Measurements from ENCODE around the gene AARS2.

- TF ChIP-seq POLR2A (IDR thresholded peaks at IDR 0.05; ENCODE audit: low read depth, low read length) = no peak
- no peak for TF ChIP-seq SMC3 (IDR thresholded peaks at IDR 0.05; ENCODE audit: low read depth, low read length)
- TF ChIP-seq CTCF (conservative IDR thresholded peaks at IDR 0.05; ENCODE audit: low read depth, low read length) = no peak
- TF ChIP-seq RAD21 (IDR thresholded peaks at IDR 0.05; ENCODE audit: low read length) = no peak
- no peak for TF ChIP-seq MAFK (IDR thresholded peaks at IDR 0.05; ENCODE audit: low read depth, low read length)
- TF ChIP-seq MAZ (IDR thresholded peaks at IDR 0.05; ENCODE audit: borderline replicate concordance, low read depth, low read length) = no peak
- TF ChIP-seq RCOR1 (IDR thresholded peaks at IDR 0.05; ENCODE audit: insufficient replicate concordance, low read length) = no peak
- TF ChIP-seq FOS (IDR thresholded peaks at IDR 0.05; ENCODE audit: low read depth, low read length) = no peak
- no peak for TF ChIP-seq CEBPB (IDR thresholded peaks at IDR 0.05; ENCODE audit: low read depth, low read length)
- TF ChIP-seq RFX5 (IDR thresholded peaks at IDR 0.05; ENCODE audit: low read depth, low read length) = no peak
- no peak for TF ChIP-seq CHD1 (IDR thresholded peaks at IDR 0.05; ENCODE audit: low read depth, low read length)
- TF ChIP-seq ELK1 (IDR thresholded peaks at IDR 0.05; ENCODE audit: borderline replicate concordance, low read depth, low read length) = no peak
- no peak for TF ChIP-seq MXI1 (IDR thresholded peaks at IDR 0.05; ENCODE audit: borderline replicate concordance, low read depth, low read length)
These were observed 37.1 kb downstream of the AARS2 start for GRCh38 chr6:44275749-44276648.

Measured in IMR-90 (cell line).